Caki2 (cell line): ENCODE measurements around the gene OR13J1. TPM values are rescaled to one million over a fixed set of nuclear protein-coding genes. Genes with fewer than 3 reads are reported as not detected.
A peak's percentile ranks its signal among the peaks of the same experiment; 100 is the strongest.
"Not testable (repeated sequence)": the region's sequence is repeated elsewhere in the genome, so short reads cannot be mapped to it uniquely, and the experiment has no call there.

Experiments used
- DNase-seq: peaks from one replicate; pipeline ENCODE4 v3.0.0-alpha.2; 2015; ENCODE audit warnings: low read depth
- in situ Hi-C: cut with HindIII; loops from 2 replicates; pipeline ENCODE4 v1.10.0; 2016; ENCODE audit warnings: low sequenced_read_pairs, low pct_unique_long_range_greater_than_20kb, mixed read lengths
- total RNA-seq: library from RNA; depleted of rRNA; stranded (reverse); fragments of >200 nt; shearing (Covaris generic); gene quantifications from 2 replicates; pipeline ENCODE4 v1.2.3, GENCODE V29; 2014; ENCODE audit warnings: low replicate concordance; rRNA removed

The OR13J1 gene
- not detected in 2 replicates for total RNA-seq

- in situ Hi-C loops: no loop called here
- DNase-seq: no peak
These were observed at the start of gene OR13J1 for GRCh38 chr9:35870351-35870923. Gene OR13J1, minus strand, starts transcription at chr9:35870401. Its CDS starts 0 bp downstream, at chr9:35870401.

DNA sequence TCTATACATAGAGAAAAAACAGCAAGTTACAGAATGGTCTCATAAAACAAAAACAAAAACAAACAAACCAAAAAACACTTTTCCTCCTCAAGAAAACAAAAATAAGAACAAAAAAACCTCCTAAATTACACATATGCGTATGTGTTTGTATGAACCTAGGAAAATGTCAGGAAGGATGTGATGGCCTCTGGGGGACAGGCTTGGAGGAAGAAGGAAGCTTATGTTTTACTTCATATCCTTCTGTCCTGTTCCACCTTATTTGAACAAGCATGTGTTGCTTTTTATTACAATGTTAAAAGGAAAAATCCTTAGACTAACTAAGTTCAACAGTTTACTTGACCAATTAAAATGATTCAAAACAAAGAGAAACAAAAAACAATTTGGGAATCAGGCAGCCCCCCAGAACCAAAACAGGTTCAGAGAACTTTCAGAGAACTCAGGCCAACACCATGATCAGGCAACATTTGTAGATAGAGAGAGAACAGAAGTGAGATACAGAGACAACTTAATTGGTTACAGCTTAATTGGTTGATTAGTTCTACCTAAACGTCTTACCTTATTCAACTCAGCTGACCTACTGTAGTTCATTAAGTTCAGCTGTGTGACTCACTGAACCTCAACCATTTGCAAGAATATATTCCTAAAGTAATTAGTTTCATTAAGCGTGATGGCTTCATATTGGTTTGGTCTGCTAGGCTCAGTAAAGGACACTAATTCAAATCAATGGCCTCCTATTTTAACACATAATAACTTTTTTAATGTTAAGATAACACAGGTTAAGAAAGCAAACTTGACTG lies 49.2 kb upstream of the OR13J1 start:
- in situ Hi-C loops: no loop called here
- no peak for DNase-seq

DNA sequence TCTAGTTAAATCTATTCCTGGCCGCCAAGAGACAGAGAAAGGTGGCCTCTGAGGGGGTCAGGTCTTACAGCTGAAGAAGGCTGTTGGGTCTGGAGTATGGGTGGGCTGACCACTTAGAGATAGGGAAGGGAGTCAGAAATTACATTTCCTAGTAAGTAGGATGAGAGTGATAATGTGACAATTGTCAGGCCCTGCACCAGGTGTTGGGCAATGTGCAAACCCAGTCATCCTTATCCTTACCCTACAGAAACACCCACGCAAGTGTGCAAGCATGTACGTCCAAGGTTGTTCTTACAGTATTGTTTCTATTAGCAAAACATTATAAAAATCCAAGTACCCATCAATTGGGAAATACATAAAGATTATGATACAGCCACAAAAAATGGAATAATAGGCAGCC lies 48.6 kb upstream of the OR13J1 start:
- no peak for DNase-seq
- in situ Hi-C loops: no loop called here

DNA sequence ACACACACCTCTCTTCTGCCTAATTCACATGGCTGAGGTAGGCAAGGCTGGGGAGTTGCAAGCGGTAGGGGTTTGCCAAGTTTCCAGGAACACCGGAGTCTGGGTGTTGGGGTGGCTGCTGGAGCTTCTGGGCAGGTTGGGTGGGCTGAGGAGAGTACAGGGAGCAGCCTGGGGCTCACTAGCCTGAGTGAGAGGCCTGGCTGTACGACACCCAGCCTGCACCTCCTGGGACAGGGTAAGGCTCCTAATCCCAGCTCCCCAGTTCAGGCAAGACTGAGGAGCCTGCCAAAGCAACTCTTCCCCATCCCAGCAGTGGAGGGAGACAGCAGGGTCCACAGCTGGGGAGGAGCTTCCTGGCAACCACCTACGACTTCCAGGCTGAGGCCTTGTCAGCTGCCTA lies 47.1 kb upstream of the OR13J1 start:
- no peak for DNase-seq
- in situ Hi-C loops: no loop called here

- in situ Hi-C loops: no loop called here
- DNase-seq: no peak
These were observed 45.6 kb upstream of the OR13J1 start for GRCh38 chr9:35915681-35916294.

DNA sequence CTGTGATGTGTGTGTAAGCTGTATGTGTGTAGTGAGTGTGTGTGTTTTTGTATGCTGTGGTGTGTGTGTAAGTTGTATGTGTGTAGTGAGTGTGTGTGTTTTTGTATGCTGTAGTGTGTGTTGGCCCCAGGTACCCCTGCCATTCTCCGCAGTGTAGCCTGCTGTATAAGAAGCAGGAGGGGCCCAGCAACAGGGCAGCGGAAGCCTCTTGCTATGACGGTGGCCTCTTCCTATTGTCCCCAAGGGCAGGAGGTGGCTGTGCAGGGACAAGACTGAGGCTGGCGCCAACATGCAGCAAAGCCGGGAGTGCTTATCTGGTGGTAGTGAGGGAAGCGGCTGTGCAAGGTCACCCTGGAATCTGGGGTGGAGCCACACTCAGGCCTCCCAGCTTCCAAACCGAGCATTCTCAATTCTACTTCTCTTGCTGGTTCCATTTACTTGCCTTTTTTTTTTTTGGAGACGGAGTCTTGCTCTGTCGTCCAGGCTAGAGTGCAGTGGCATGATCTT lies 44.2 kb upstream of the OR13J1 start:
- peak; percentile 37 for DNase-seq
- in situ Hi-C loops: no loop called here

DNA sequence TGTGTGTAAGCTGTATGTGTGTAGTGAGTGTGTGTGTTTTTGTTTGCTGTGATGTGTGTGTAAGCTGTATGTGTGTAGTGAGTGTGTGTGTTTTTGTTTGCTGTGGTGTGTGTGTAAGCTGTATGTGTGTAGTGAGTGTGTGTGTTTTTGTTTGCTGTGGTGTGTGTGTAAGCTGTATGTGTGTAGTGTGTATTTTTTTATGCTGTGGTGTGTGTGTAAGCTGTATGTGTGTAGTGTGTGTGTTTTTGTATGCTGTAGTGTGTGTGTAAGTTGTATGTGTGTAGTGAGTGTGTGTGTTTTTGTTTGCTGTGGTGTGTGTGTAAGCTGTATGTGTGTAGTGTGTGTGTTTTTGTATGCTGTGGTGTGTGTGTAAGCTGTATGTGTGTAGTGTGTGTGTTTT lies 43.2 kb upstream of the OR13J1 start:
- DNase-seq, in situ Hi-C loops: not testable (repeated sequence)

DNA sequence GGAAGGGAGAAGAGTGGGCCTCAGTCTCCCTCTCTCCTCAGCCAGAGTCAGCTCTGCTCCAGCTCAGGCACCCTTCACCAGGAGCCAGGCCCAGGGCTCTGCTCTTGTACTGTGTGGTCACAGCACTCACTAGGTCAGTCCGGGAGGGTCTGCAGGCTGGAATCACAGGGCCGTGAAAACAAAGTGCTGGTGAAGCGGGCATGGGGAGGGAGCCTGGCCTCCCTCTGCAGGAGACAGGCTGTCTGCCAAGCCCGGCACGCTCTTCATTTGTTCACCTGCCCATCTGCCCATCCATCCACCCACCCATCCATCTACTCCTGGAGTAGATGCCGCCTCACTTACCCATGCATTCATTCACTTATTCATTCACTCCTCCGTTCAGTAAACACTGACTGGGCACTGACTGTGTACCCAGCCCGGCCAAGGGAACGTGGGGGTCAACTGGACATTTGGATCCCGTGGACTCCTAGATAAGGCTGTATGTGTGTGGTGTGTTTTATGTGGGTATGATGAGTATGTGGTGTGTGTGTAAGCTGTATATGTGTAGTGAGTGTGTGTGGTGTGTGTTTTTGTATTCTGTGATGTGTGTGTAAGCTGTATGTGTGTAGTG lies 42.7 kb upstream of the OR13J1 start:
- DNase-seq: no peak
- in situ Hi-C loops: no loop called here

DNA sequence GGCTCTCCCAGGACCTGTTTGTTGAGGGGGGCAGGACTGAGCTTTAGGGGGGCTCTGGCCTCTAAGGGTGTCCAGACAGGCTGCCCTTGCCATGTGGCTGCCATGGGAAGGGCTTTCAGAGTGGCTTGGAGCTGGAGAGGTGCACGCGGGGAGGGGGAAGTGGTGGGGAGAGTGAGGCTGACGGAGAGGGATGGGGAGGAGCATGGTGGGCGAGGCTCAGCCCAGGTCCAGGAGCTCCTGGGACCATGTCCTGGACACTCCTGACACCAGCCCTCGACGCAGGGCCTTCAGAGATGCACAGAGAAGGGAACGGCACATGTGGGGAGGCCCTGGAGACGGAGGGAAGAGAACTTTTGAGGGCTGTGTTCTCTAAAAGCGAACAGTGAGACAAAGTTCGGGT lies 41.5 kb upstream of the OR13J1 start:
- in situ Hi-C loops: no loop called here

GRCh38 chr9:35910613-35911359 lies 40.6 kb upstream of the OR13J1 start:
- DNase-seq: peak; percentile 52
- in situ Hi-C loops: no loop called here

More for the DNA sequence above, 41.5 kb upstream of the OR13J1 start:
- DNase-seq: no peak

DNA sequence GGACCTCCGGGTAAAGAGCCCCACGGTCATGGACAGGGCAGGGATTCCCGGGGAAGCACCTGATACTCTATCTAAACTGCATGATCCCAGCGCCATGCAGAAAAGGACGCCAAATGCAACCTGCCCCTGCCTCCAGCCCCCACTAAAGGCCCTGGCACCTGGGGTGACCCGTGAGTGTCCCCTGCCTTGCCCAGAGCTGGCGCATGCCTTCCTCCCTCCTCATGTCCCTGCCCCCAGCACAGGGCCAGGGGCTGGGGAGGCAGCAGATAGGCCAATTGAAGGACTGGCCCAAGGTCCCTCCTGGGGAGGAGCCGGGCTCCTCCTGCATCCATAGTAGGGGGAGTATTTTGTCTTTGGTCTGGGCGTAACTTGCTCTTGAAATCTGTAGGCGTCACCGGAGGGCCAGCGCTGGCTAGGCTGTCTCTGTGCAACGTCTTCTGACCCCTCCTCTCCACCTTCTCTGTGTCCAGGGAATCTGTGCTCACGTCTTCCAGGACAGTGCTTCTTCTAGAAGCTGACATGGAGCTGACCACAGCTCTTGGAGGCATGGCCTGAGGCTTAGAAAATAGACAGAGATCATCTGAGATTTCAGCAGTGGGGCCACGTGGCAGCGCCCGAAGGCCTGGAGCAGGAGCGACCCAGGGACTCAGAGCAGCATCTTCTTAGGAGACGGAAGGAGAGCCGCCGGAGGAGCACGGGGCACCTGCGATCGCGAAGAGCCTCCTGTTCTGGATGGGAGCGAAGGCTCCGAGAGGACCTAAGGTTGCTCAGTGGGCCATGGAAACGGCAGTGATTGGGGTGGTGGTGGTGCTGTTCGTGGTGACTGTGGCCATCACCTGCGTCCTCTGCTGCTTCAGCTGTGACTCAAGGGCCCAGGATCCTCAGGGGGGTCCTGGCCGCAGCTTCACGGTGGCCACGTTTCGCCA lies 39.7 kb upstream of the OR13J1 start:
- in situ Hi-C loops: no loop called here
- DNase-seq: no peak

- in situ Hi-C loops: no loop called here
- no peak for DNase-seq
These were observed 39.1 kb upstream of the OR13J1 start, which contains the start of gene SPAAR for GRCh38 chr9:35909274-35909673. Gene SPAAR, plus strand, starts transcription at chr9:35909490. Its CDS starts 974 bp downstream, at chr9:35910464.

- no peak for DNase-seq
- in situ Hi-C loops: no loop called here
These were observed 38.4 kb upstream of the OR13J1 start for GRCh38 chr9:35908504-35909125.

DNA sequence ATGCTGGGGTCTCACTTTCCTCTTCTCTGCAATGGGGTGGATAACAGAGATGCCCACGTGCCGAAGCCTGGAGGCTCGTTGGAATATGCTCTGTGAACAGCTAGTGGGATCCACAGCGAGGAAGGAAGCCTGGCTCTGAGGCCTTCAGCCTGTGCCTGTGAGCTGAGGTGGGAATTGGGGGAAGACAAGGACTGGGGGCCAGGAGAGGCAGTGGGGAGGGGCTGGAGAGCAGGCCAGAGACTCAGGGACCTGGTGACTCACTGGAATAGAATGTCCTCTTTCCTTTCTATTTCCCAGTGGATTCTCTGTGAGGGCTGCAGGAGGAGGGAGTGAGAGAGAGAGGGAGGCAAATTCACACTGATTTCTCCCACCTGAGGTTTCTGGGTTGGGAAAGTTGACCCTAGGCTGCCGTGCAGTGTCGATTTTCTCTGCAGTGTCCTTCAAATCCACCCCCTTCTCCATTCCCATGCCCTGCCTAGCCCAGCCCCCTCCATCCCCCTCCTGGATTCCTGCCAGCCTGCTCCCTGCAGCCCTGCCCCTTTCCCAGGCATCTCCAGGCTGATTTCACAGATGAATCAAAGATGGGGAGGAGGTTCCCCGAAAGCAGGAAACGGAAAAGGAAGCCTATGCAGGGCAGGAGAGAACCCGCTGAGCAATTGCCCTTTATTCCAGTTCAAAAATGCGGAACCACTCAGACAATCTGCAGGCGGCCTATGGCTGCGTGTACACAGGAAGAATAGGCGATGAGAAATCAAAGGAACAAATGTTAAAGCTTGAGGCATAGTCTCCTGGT lies 37.7 kb upstream of the OR13J1 start:
- peak; percentile 93 for DNase-seq
- in situ Hi-C loops: no loop called here

GRCh38 chr9:35906923-35907699 lies 36.9 kb upstream of the OR13J1 start:
- DNase-seq: peak; percentile 59
- in situ Hi-C loops: no loop called here
